K562 (cell line): ENCODE measurements around the gene C5orf24.

ENCODE experiments used
- POLR2A ChIP-seq: fragments of 450-650 bp; conservative IDR thresholded peaks from 2 replicates; pipeline ENCODE4 v1.6.1; 2016
- POLR2AphosphoS2 ChIP-seq: IDR thresholded peaks from 2 replicates; pipeline ENCODE4 v1.6.1; 2012; ENCODE audit warnings: low read length, improper control_type of control experiment
- SMAD1 ChIP-seq: fragments of 150-350 bp; IDR thresholded peaks from 2 replicates; pipeline ENCODE4 v1.6.1; 2014; ENCODE audit warnings: low read length, low read depth; ENCODE audit not compliant: partially characterized antibody
- STAG1 ChIP-seq: sonication (generic); formaldehyde crosslinking; IDR thresholded peaks from 2 replicates; pipeline ENCODE4 v1.5.0; 2020; ENCODE audit warnings: missing genetic modification reagents, borderline replicate concordance
- TCFL5 ChIP-seq: fragments of 250-450 bp; sonication (Bioruptor Pico); conservative IDR thresholded peaks from 2 replicates; pipeline ENCODE4 v1.6.1; 2021; ENCODE audit warnings: mild to moderate bottlenecking, moderate library complexity, matching md5 sums
- ZNF175 ChIP-seq: fragments of 200-800 bp; sonication (Bioruptor generic); IDR thresholded peaks from 2 replicates; pipeline ENCODE4 v1.6.1; 2016; ENCODE audit warnings: low read depth, mild to moderate bottlenecking, missing genetic modification characterization, missing compliant biosample characterization

GRCh38 chr5:134813827-134814226, 31.9 kb upstream of the C5orf24 start:
- no peak for TF ChIP-seq POLR2AphosphoS2
- TF ChIP-seq SMAD1: no peak
- TF ChIP-seq ZNF175 (CRISPR knock-in tag): no peak
- no peak for TF ChIP-seq STAG1
- no peak for TF ChIP-seq TCFL5 (CRISPR knock-in tag)
- no peak for TF ChIP-seq POLR2A
